Measurements from ENCODE around the gene JAG2.

Gene JAG2

GRCh38 chr14:105203057-105203531, 34.5 kb upstream of the JAG2 start:
- peak; percentile 56 for DNase-seq (ENCODE audit: low spot score)

GRCh38 chr14:105201925-105202513, 33.4 kb upstream of the JAG2 start:
- DNase-seq (ENCODE audit: low spot score) = no peak

GRCh38 chr14:105201156-105201924, 32.8 kb upstream of the JAG2 start:
- no peak for DNase-seq (ENCODE audit: low spot score)

GRCh38 chr14:105200641-105201040, 32.1 kb upstream of the JAG2 start:
- no peak for DNase-seq (ENCODE audit: low spot score)

- no peak for DNase-seq (ENCODE audit: low spot score)
Observed at GRCh38 chr14:105200074-105200473, 31.5 kb upstream of the JAG2 start.

GRCh38 chr14:105199093-105199492, 30.5 kb upstream of the JAG2 start:
- peak; percentile 45 for DNase-seq (ENCODE audit: low spot score)

GRCh38 chr14:105198588-105198987, 30.0 kb upstream of the JAG2 start:
- DNase-seq (ENCODE audit: low spot score) = no peak

GRCh38 chr14:105197211-105197641, 28.6 kb upstream of the JAG2 start:
- DNase-seq (ENCODE audit: low spot score) = no peak

- DNase-seq (ENCODE audit: low spot score) = no peak
Observed at GRCh38 chr14:105196265-105196960, 27.8 kb upstream of the JAG2 start.

- DNase-seq (ENCODE audit: low spot score) = no peak
Observed at GRCh38 chr14:105195522-105196264, 27.1 kb upstream of the JAG2 start.

GRCh38 chr14:105195051-105195450, 26.5 kb upstream of the JAG2 start:
- no peak for DNase-seq (ENCODE audit: low spot score)

GRCh38 chr14:105193916-105194782, 25.6 kb upstream of the JAG2 start:
- no peak for DNase-seq (ENCODE audit: low spot score)

- DNase-seq (ENCODE audit: low spot score) = no peak
Observed at GRCh38 chr14:105192866-105193731, 24.5 kb upstream of the JAG2 start.

- no peak for DNase-seq (ENCODE audit: low spot score)
Observed at GRCh38 chr14:105187935-105188524, 19.5 kb upstream of the JAG2 start.

- DNase-seq (ENCODE audit: low spot score) = no peak
Observed at GRCh38 chr14:105187116-105187515, 18.5 kb upstream of the JAG2 start.

- DNase-seq (ENCODE audit: low spot score) = no peak
Observed at GRCh38 chr14:105185973-105186372, 17.4 kb upstream of the JAG2 start.

- no peak for DNase-seq (ENCODE audit: low spot score)
Observed at GRCh38 chr14:105185001-105185400, 16.4 kb upstream of the JAG2 start.

GRCh38 chr14:105184461-105184860, 15.9 kb upstream of the JAG2 start:
- no peak for DNase-seq (ENCODE audit: low spot score)

GRCh38 chr14:105182296-105183020, 13.9 kb upstream of the JAG2 start:
- DNase-seq (ENCODE audit: low spot score) = no peak

Data from COLO829 (cell line).